ENCODE measurements around the gene RHOF.

- TF ChIP-seq, protein P1, sequence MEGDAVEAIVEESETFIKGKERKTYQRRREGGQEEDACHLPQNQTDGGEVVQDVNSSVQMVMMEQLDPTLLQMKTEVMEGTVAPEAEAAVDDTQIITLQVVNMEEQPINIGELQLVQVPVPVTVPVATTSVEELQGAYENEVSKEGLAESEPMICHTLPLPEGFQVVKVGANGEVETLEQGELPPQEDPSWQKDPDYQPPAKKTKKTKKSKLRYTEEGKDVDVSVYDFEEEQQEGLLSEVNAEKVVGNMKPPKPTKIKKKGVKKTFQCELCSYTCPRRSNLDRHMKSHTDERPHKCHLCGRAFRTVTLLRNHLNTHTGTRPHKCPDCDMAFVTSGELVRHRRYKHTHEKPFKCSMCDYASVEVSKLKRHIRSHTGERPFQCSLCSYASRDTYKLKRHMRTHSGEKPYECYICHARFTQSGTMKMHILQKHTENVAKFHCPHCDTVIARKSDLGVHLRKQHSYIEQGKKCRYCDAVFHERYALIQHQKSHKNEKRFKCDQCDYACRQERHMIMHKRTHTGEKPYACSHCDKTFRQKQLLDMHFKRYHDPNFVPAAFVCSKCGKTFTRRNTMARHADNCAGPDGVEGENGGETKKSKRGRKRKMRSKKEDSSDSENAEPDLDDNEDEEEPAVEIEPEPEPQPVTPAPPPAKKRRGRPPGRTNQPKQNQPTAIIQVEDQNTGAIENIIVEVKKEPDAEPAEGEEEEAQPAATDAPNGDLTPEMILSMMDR (IDR thresholded peaks at IDR 0.05; ENCODE audit: low read depth, low read length, poor library complexity, severe bottlenecking), result no peak
- no peak for TF ChIP-seq EZH2phosphoT487 (IDR thresholded peaks at IDR 0.05; ENCODE audit: borderline replicate concordance, low read length)
Observed at GRCh38 chr12:121814429-121815119, 21.1 kb upstream of the RHOF start.
